ENCODE measurements around the gene AGT. TPM values are rescaled to one million over a fixed set of nuclear protein-coding genes. Genes with fewer than 3 reads are reported as not detected.

Gene AGT
- total and polyA plus RNA-seq, 2 experiments from 2014 or later, result 0.11 TPM; not detected in 1

- H3K36me3 ChIP-seq (ENCODE audit: insufficient read depth), result no peaks in the 10 kb centered on the region
- no peak overlapping the region for H3K27ac ChIP-seq (ENCODE audit: low read depth)
- H3K9me2 ChIP-seq (ENCODE audit: insufficient read depth), result no peaks in the 10 kb centered on the region
- H3K4me3 Mint-ChIP-seq, result no peak overlapping the region
- no peaks in the 10 kb centered on the region for H3F3A ChIP-seq (replicated peaks; ENCODE audit: low read depth)
- no peak overlapping the region for H2AFZ ChIP-seq
- no peaks in the 10 kb centered on the region for H3K79me2 ChIP-seq (replicated peaks; ENCODE audit: insufficient read depth)
- DNase-seq (ENCODE audit: low spot score) (no peak), ATAC-seq (no peak)
- peaks cover 17% of the 10 kb centered on the region for H3K27me3 Mint-ChIP-seq (ENCODE audit: insufficient read depth, low read depth, poor library complexity)
- H3K4me1 ChIP-seq (ENCODE audit: insufficient read depth), result no peaks in the 10 kb centered on the region
- H3K4me1 Mint-ChIP-seq, result peaks cover 6% of the 10 kb centered on the region; the same call in 2 of the 3 replicates
- H3K9me3 Mint-ChIP-seq, result no peaks in the 10 kb centered on the region
- H3K36me3 Mint-ChIP-seq (ENCODE audit: low read depth), result no peaks in the 10 kb centered on the region
- H3K27me3 ChIP-seq (ENCODE audit: insufficient read depth), result no peaks in the 10 kb centered on the region
- H4K20me1 ChIP-seq (replicated peaks; ENCODE audit: insufficient read depth), result no peaks in the 10 kb centered on the region
- TF ChIP-seq ZNF114 (CRISPR knock-in tag; IDR thresholded peaks at IDR 0.05) (no peak), JUNB (IDR thresholded peaks at IDR 0.05; ENCODE audit: unreplicated experiment) (no peak), ZNF462 (CRISPR knock-in tag; IDR thresholded peaks at IDR 0.05) (no peak), EZH2 (IDR thresholded peaks at IDR 0.05; ENCODE audit: low read depth, unreplicated experiment) (no peak), STAT1 (IDR thresholded peaks at IDR 0.05; ENCODE audit: unreplicated experiment) (no peak)
- H3K4me3 ChIP-seq, result no peak overlapping the region
- H3K4me2 ChIP-seq, result no peak overlapping the region
- no peak overlapping the region for H3K27ac Mint-ChIP-seq
Observed at GRCh38 chr1:230759369-230760065, 45.6 kb upstream of the AGT start.
